B cell (primary cell): ENCODE results near the gene STXBP6.

ENCODE experiments used
- EZH2 ChIP-seq: IDR thresholded peaks from 2 replicates; pipeline ENCODE4 v1.6.1; 2012; ENCODE audit warnings: borderline replicate concordance, low read depth, mild to moderate bottlenecking, moderate library complexity, low read length; ENCODE audit not compliant: insufficient read depth, poor library complexity, severe bottlenecking
- TF ChIP-seq, protein P1 (sequence below): fragments of 200-600 bp; IDR thresholded peaks from one replicate; pipeline ENCODE4 v1.8.0; 2022; ENCODE audit warnings: antibody characterized with exemption, mild to moderate bottlenecking

DNA sequence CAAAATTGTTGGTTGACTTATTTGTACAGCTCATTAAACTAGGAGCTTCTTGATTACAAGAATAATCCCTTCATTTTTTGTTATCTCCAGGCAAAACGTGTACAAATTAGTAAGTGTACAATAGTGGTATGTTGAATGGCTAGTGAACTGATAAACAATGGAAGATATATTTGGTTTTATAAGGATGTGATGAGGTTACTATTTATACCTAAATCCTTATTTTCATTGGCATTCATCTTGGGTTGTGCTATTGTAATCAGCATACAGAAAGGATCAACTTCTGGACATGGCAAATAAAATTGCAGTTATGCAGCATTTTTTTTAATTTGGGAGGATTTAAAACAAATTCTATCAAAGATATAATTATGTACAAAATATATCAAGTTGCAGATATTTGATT, 216.6 kb downstream of the STXBP6 start:
- TF ChIP-seq, protein P1, sequence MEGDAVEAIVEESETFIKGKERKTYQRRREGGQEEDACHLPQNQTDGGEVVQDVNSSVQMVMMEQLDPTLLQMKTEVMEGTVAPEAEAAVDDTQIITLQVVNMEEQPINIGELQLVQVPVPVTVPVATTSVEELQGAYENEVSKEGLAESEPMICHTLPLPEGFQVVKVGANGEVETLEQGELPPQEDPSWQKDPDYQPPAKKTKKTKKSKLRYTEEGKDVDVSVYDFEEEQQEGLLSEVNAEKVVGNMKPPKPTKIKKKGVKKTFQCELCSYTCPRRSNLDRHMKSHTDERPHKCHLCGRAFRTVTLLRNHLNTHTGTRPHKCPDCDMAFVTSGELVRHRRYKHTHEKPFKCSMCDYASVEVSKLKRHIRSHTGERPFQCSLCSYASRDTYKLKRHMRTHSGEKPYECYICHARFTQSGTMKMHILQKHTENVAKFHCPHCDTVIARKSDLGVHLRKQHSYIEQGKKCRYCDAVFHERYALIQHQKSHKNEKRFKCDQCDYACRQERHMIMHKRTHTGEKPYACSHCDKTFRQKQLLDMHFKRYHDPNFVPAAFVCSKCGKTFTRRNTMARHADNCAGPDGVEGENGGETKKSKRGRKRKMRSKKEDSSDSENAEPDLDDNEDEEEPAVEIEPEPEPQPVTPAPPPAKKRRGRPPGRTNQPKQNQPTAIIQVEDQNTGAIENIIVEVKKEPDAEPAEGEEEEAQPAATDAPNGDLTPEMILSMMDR = no peak
- no peak for TF ChIP-seq EZH2
